ENCODE measurements around the gene IGFL3. TPM values are rescaled to one million over a fixed set of nuclear protein-coding genes. Genes with fewer than 3 reads are reported as not detected.

IGFL3 gene
- total RNA-seq, 1 experiment from 2014 or later, result not detected

DNA sequence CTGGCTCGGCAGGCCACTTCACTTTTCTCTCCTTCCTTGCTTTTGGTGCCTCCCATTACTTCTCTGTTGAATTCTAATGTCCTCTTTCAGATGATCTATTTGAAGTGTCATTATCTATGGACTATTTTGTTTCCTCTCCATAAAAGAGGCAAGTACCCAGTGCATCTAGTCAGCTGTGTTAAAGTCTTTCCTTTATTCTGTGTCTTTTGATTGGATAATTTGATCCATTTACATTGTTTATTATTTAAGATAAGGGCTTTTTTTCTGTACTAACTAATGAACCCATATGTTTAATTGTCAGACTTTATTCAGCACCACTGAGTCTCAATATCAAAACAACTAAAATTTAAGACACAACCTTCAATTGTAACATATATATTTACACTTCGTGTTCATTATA, 36.4 kb downstream of the IGFL3 start (continued):
- TF ChIP-seq, protein P1, sequence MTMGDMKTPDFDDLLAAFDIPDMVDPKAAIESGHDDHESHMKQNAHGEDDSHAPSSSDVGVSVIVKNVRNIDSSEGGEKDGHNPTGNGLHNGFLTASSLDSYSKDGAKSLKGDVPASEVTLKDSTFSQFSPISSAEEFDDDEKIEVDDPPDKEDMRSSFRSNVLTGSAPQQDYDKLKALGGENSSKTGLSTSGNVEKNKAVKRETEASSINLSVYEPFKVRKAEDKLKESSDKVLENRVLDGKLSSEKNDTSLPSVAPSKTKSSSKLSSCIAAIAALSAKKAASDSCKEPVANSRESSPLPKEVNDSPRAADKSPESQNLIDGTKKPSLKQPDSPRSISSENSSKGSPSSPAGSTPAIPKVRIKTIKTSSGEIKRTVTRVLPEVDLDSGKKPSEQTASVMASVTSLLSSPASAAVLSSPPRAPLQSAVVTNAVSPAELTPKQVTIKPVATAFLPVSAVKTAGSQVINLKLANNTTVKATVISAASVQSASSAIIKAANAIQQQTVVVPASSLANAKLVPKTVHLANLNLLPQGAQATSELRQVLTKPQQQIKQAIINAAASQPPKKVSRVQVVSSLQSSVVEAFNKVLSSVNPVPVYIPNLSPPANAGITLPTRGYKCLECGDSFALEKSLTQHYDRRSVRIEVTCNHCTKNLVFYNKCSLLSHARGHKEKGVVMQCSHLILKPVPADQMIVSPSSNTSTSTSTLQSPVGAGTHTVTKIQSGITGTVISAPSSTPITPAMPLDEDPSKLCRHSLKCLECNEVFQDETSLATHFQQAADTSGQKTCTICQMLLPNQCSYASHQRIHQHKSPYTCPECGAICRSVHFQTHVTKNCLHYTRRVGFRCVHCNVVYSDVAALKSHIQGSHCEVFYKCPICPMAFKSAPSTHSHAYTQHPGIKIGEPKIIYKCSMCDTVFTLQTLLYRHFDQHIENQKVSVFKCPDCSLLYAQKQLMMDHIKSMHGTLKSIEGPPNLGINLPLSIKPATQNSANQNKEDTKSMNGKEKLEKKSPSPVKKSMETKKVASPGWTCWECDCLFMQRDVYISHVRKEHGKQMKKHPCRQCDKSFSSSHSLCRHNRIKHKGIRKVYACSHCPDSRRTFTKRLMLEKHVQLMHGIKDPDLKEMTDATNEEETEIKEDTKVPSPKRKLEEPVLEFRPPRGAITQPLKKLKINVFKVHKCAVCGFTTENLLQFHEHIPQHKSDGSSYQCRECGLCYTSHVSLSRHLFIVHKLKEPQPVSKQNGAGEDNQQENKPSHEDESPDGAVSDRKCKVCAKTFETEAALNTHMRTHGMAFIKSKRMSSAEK (CRISPR knock-in tag; IDR thresholded peaks at IDR 0.05; ENCODE audit: borderline replicate concordance), result no peak
- TF ChIP-seq CREB1 (CRISPR knock-in tag; IDR thresholded peaks at IDR 0.05), result no peak
- TF ChIP-seq ZBTB21 (CRISPR knock-in tag; IDR thresholded peaks at IDR 0.05; ENCODE audit: borderline replicate concordance), result no peak
- TF ChIP-seq, protein P2, sequence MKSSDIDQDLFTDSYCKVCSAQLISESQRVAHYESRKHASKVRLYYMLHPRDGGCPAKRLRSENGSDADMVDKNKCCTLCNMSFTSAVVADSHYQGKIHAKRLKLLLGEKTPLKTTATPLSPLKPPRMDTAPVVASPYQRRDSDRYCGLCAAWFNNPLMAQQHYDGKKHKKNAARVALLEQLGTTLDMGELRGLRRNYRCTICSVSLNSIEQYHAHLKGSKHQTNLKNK (CRISPR knock-in tag; IDR thresholded peaks at IDR 0.05), result no peak
- no peak for TF ChIP-seq MAX (CRISPR knock-in tag; IDR thresholded peaks at IDR 0.05)

DNA sequence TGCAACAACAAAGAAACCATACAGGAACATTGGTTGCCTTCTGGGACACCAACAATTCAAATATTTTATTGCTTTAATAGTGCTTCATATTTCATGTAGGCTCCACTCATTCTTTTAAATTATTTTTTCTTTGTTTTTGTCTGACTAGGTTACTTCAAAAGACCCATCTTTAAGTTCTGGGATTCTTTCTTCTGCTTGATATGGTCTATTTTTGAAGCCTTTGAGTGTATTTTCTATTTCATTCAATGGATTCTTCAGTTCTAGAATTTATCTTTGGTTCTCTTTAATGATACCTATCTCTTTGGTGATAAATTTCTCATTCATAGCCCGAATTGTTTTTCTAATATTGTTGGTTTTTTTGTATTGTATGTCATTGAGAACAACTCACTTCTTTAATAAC, 38.6 kb downstream of the IGFL3 start:
- H3K4me1 Mint-ChIP-seq, result peaks cover 3% of the 10 kb centered on the region; the same call in 1 of the 2 replicates
- ATAC-seq (no peak), DNase-seq (ENCODE audit: low spot score) (no peak)
- H3K36me3 Mint-ChIP-seq, result peaks cover 5% of the 10 kb centered on the region; the same call in 1 of the 2 replicates
- TF ChIP-seq RORB (CRISPR knock-in tag; IDR thresholded peaks at IDR 0.05), result no peak
- no peak for TF ChIP-seq NR1H2 (CRISPR knock-in tag; IDR thresholded peaks at IDR 0.05)
- no peak for TF ChIP-seq ESRRA (CRISPR knock-in tag; IDR thresholded peaks at IDR 0.05; ENCODE audit: borderline replicate concordance)
- no peak for TF ChIP-seq SP1 (CRISPR knock-in tag; conservative IDR thresholded peaks at IDR 0.05)
- no peak for TF ChIP-seq FOXP1 (CRISPR knock-in tag; IDR thresholded peaks at IDR 0.05; ENCODE audit: borderline replicate concordance)
- no peak for TF ChIP-seq ELF4 (CRISPR knock-in tag; IDR thresholded peaks at IDR 0.05; ENCODE audit: low read depth)
- TF ChIP-seq, protein P3, sequence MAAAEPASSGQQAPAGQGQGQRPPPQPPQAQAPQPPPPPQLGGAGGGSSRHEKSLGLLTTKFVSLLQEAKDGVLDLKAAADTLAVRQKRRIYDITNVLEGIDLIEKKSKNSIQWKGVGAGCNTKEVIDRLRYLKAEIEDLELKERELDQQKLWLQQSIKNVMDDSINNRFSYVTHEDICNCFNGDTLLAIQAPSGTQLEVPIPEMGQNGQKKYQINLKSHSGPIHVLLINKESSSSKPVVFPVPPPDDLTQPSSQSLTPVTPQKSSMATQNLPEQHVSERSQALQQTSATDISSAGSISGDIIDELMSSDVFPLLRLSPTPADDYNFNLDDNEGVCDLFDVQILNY (CRISPR knock-in tag; IDR thresholded peaks at IDR 0.05), result no peak
- POLR2A ChIA-PET, result no interaction called here
- H3K27me3 Mint-ChIP-seq (ENCODE audit: low read depth), result peaks cover 28% of the 10 kb centered on the region
- no peak overlapping the region for H3K27ac Mint-ChIP-seq
- CTCF ChIA-PET, result no interaction called here
- H3K9me3 Mint-ChIP-seq, result peaks cover 47% of the 10 kb centered on the region
- no peak overlapping the region for H3K4me3 Mint-ChIP-seq

- TF ChIP-seq E2F4 (CRISPR knock-in tag; IDR thresholded peaks at IDR 0.05; ENCODE audit: borderline replicate concordance, low read depth), result no peak
- CTCF ChIA-PET, result interaction anchor here (0.6 to 2.3 kb wide), 17 partner anchors 14 to 265 kb away, joined by 3 to 36 read pairs (median 3); no protein-coding TSS in a partner anchor
- no peak overlapping the region for H3K27ac Mint-ChIP-seq
- ATAC-seq (no peak), DNase-seq (ENCODE audit: low spot score) (no peak)
- H3K9me3 Mint-ChIP-seq, result peaks cover 29% of the 10 kb centered on the region
- H3K4me3 Mint-ChIP-seq, result no peak overlapping the region
- H3K36me3 Mint-ChIP-seq, result no peaks in the 10 kb centered on the region
- POLR2A ChIA-PET, result no interaction called here
- peaks cover 48% of the 10 kb centered on the region for H3K27me3 Mint-ChIP-seq (ENCODE audit: low read depth)
- H3K4me1 Mint-ChIP-seq, result peaks cover 3% of the 10 kb centered on the region; the same call in 1 of the 2 replicates
Measured at GRCh38 chr19:46082728-46083050, 41.8 kb downstream of the IGFL3 start.

Measured in WTC11 (cell line).